ENCODE data around the gene TAPT1. TPM values are rescaled to one million over a fixed set of nuclear protein-coding genes. Genes with fewer than 3 reads are reported as not detected.
A peak's percentile ranks its signal among the peaks of the same experiment; 100 is the strongest.

Gene TAPT1
- total RNA-seq, 1 experiment from 2014 or later = 48.6 TPM

GRCh38 chr4:16187455-16187854 is 38.8 kb downstream of the TAPT1 start:
- POLR2A ChIA-PET (ENCODE audit: low non-redundant PET) = no interaction called here
- no peak for TF ChIP-seq CTCF (conservative IDR thresholded peaks at IDR 0.05; ENCODE audit: low read depth, low read length)
- TF ChIP-seq EZH2 (IDR thresholded peaks at IDR 0.05; ENCODE audit: borderline replicate concordance, low read depth, low read length, poor library complexity, severe bottlenecking) = no peak
- intact Hi-C loops (cut with micrococcal nuclease; ENCODE audit: unreplicated experiment) = no loop called here
- BruUV-seq (replicated peaks) = no TSS peak
- peaks cover 21% of the 10 kb centered on the region for H3K4me1 ChIP-seq (ENCODE audit: insufficient read depth, low read length, poor library complexity, severe bottlenecking)
- H3K36me3 ChIP-seq (ENCODE audit: insufficient read depth, low read length, poor library complexity, severe bottlenecking) = peaks cover 13% of the 10 kb centered on the region
- no peaks in the 10 kb centered on the region for H3K27me3 ChIP-seq (replicated peaks; ENCODE audit: insufficient read depth, low read depth, low read length, poor library complexity)
- no peak overlapping the region for H3K4me3 ChIP-seq (ENCODE audit: low read depth, low read length, poor library complexity, severe bottlenecking)
- peak; percentile 28 for DNase-seq (ENCODE audit: low spot score)
- H3K27ac ChIP-seq (ENCODE audit: low read depth, low read length, poor library complexity, severe bottlenecking) = no peak overlapping the region
- CTCF ChIA-PET = no interaction called here
- no peaks in the 10 kb centered on the region for H3K9me3 ChIP-seq (ENCODE audit: low read depth, low read length, poor library complexity, severe bottlenecking)

GRCh38 chr4:16186986-16187385 is 39.3 kb downstream of the TAPT1 start:
- TF ChIP-seq CTCF (conservative IDR thresholded peaks at IDR 0.05; ENCODE audit: low read depth, low read length) (no peak), EZH2 (IDR thresholded peaks at IDR 0.05; ENCODE audit: borderline replicate concordance, low read depth, low read length, poor library complexity, severe bottlenecking) (no peak)
- H3K27ac ChIP-seq (ENCODE audit: low read depth, low read length, poor library complexity, severe bottlenecking) = no peak overlapping the region
- POLR2A ChIA-PET (ENCODE audit: low non-redundant PET) = no interaction called here
- BruUV-seq (replicated peaks) = no TSS peak
- intact Hi-C loops (cut with micrococcal nuclease; ENCODE audit: unreplicated experiment) = no loop called here
- H3K36me3 ChIP-seq (ENCODE audit: insufficient read depth, low read length, poor library complexity, severe bottlenecking) = peaks cover 13% of the 10 kb centered on the region
- H3K4me3 ChIP-seq (ENCODE audit: low read depth, low read length, poor library complexity, severe bottlenecking) = no peak overlapping the region
- no peaks in the 10 kb centered on the region for H3K9me3 ChIP-seq (ENCODE audit: low read depth, low read length, poor library complexity, severe bottlenecking)
- peak; percentile 53 for DNase-seq (ENCODE audit: low spot score)
- H3K4me1 ChIP-seq (ENCODE audit: insufficient read depth, low read length, poor library complexity, severe bottlenecking) = peaks cover 21% of the 10 kb centered on the region
- no peaks in the 10 kb centered on the region for H3K27me3 ChIP-seq (replicated peaks; ENCODE audit: insufficient read depth, low read depth, low read length, poor library complexity)
- CTCF ChIA-PET = no interaction called here

GRCh38 chr4:16183604-16184003 is 42.7 kb downstream of the TAPT1 start:
- peaks cover 21% of the 10 kb centered on the region for H3K4me1 ChIP-seq (ENCODE audit: insufficient read depth, low read length, poor library complexity, severe bottlenecking)
- TF ChIP-seq EZH2 (IDR thresholded peaks at IDR 0.05; ENCODE audit: borderline replicate concordance, low read depth, low read length, poor library complexity, severe bottlenecking) = no peak
- no peak for TF ChIP-seq CTCF (conservative IDR thresholded peaks at IDR 0.05; ENCODE audit: low read depth, low read length)
- no peaks in the 10 kb centered on the region for H3K9me3 ChIP-seq (ENCODE audit: low read depth, low read length, poor library complexity, severe bottlenecking)
- ChIA-PET POLR2A (ENCODE audit: low non-redundant PET) (no interaction called here), CTCF (no interaction called here)
- H3K4me3 ChIP-seq (ENCODE audit: low read depth, low read length, poor library complexity, severe bottlenecking) = no peak overlapping the region
- intact Hi-C loops (cut with micrococcal nuclease; ENCODE audit: unreplicated experiment) = no loop called here
- H3K36me3 ChIP-seq (ENCODE audit: insufficient read depth, low read length, poor library complexity, severe bottlenecking) = peaks cover 9% of the 10 kb centered on the region
- no TSS peak for BruUV-seq (replicated peaks)
- no peaks in the 10 kb centered on the region for H3K27me3 ChIP-seq (replicated peaks; ENCODE audit: insufficient read depth, low read depth, low read length, poor library complexity)
- no peak for DNase-seq (ENCODE audit: low spot score)
- no peak overlapping the region for H3K27ac ChIP-seq (ENCODE audit: low read depth, low read length, poor library complexity, severe bottlenecking)

Data from A673 (cell line).